ENCODE data around the gene PPP3CA.

Gene PPP3CA

DNA sequence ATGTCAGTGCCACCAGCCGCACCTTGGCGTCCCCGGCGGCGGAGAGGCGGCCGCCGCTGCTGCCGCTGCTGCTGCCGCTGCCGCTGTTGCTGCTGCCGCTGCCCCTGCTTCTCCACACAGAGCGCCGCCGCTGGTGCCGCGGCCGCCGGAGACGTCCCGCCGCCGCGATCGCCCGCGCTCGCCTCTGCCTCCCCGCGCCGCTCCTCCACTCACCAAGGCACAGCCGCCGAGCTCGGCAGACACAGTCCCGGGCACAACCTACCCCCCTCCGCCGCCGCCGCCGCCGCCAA lies at the start of gene PPP3CA:
TSS of gene PPP3CA (minus strand) at position 260 of the 290 bp plus-strand sequence.
- Histone ChIP-seq H3K27me3 (ENCODE audit: control insufficient read depth in 1 of 2, insufficient read depth in 2 of 2, low read length in 2 of 2) (no peaks in the 10 kb centered on the region), H3K4me1 (ENCODE audit: insufficient read depth, low read length) (peaks cover 24% of the 10 kb centered on the region), H3K36me3 (ENCODE audit: insufficient read depth, low read length) (no peaks in the 10 kb centered on the region), H3K9me3 (ENCODE audit: low read length) (no peaks in the 10 kb centered on the region), H3K4me3 (ENCODE audit: low read depth in 1 of 2, low read length in 2 of 2) (peak within 1 kb of the TSS; percentile 96 to 99), H3K27ac (ENCODE audit: low read depth, low read length) (peak within 1 kb of the TSS; percentile 99), H3K9ac (ENCODE audit: low read length) (peak within 1 kb of the TSS; percentile 90)

DNA sequence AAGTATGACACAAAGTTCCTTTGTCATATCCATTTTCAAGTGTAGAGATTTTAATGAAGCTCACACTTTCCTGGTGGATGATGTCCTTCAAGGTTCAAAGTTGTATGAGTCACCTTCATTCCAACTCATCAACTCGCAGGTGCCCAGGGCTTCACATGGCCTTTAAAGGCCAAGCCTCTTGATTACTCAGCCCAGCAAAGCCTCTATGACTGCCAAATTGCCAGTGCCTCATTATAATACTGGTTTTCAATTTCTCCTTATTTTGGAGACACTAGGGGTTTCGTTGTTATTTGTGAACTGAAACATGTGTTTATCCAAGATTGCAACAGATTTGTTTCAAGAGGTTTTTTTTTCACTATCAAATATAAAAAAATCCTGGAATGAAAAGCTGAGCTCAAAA lies 45.9 kb upstream of the PPP3CA start:
- H3K9me3 ChIP-seq (ENCODE audit: low read length) = no peaks in the 10 kb centered on the region
- no peak overlapping the region for H3K9ac ChIP-seq (ENCODE audit: low read length)
- H3K4me1 ChIP-seq (ENCODE audit: insufficient read depth, low read length) = no peaks in the 10 kb centered on the region
- no peaks in the 10 kb centered on the region for H3K27me3 ChIP-seq (ENCODE audit: control insufficient read depth in 1 of 2, insufficient read depth in 2 of 2, low read length in 2 of 2)
- H3K27ac ChIP-seq (ENCODE audit: low read depth, low read length) = no peak overlapping the region
- no peak overlapping the region for H3K4me3 ChIP-seq (ENCODE audit: low read depth in 1 of 2, low read length in 2 of 2)
- H3K36me3 ChIP-seq (ENCODE audit: insufficient read depth, low read length) = no peaks in the 10 kb centered on the region

DNA sequence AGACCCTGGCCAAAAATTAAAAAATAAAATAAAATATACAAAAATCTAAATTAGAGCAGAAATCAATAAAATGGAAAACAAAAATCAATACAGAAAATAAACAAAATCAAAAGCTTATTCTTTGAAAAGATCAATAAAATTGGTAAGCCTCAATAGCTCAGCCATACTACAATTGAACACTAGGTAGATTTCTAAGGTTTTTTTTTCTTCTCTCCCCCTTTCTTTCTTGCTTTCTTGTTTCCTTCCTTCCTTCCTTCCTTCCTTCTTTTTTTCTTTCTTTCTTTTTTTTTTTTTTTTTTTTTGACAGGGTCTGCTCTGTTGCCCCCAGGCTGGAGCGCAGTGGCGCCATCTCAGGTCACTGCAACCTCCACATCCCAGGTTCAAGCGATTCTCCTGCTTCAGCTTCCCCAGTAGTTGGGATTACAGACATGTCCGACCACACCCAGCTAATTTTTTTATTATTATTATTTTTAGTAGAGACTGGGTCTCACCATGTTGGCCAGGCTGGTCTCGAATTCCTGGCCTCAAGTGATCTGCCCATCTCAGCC lies 23.4 kb upstream of the PPP3CA start:
- Histone ChIP-seq H3K27me3 (ENCODE audit: control insufficient read depth in 1 of 2, insufficient read depth in 2 of 2, low read length in 2 of 2) (no peaks in the 10 kb centered on the region), H3K9me3 (ENCODE audit: low read length) (no peaks in the 10 kb centered on the region), H3K9ac (ENCODE audit: low read length) (no peak overlapping the region), H3K4me1 (ENCODE audit: insufficient read depth, low read length) (no peaks in the 10 kb centered on the region), H3K27ac (ENCODE audit: low read depth, low read length) (no peak overlapping the region), H3K36me3 (ENCODE audit: insufficient read depth, low read length) (no peaks in the 10 kb centered on the region), H3K4me3 (ENCODE audit: low read depth in 1 of 2, low read length in 2 of 2) (no peak overlapping the region)

DNA sequence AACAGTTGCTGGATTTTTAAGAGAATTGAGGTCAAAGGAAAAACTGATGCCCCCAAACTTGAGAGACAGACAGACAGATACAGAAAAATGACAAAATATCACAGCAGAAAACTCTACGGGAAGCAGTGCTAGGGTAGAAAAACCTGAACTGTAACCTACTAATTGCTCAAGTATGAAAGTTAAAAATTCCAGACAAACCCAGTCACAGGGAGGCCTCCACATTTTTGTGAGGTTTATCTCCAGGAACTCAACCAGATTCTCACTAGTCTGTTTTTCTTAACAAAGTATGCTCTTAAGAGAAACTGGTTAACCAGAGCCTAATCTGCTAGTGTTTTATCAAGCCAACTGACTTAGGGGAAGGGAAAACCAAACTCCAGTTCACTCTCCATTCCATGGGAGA lies 19.9 kb upstream of the PPP3CA start:
- no peak overlapping the region for H3K27ac ChIP-seq (ENCODE audit: low read depth, low read length)
- H3K4me3 ChIP-seq (ENCODE audit: low read depth in 1 of 2, low read length in 2 of 2) = no peak overlapping the region
- H3K4me1 ChIP-seq (ENCODE audit: insufficient read depth, low read length) = no peaks in the 10 kb centered on the region
- H3K9ac ChIP-seq (ENCODE audit: low read length) = no peak overlapping the region
- H3K27me3 ChIP-seq (ENCODE audit: control insufficient read depth in 1 of 2, insufficient read depth in 2 of 2, low read length in 2 of 2) = no peaks in the 10 kb centered on the region
- H3K9me3 ChIP-seq (ENCODE audit: low read length) = no peaks in the 10 kb centered on the region
- H3K36me3 ChIP-seq (ENCODE audit: insufficient read depth, low read length) = no peaks in the 10 kb centered on the region

DNA sequence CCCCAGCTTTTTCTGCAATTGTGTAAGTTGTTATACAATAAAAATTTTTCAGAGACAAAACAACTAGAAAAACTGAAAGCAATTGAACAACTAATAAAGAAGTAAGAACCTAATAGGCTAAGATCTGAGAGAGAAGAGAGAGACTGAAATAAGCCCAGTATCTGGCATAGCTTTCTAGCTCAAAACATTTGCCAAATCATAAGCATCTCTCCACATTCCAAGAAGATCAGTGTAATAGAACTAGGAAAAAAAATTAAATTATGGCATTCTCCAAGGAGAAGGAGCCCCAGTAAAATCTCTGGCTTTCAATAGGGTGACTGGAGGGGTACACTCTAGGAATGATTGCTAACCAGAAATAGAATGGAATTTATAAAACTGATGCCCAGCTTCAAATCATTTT lies 19.0 kb upstream of the PPP3CA start:
- Histone ChIP-seq H3K9ac (ENCODE audit: low read length) (no peak overlapping the region), H3K4me1 (ENCODE audit: insufficient read depth, low read length) (no peaks in the 10 kb centered on the region), H3K27ac (ENCODE audit: low read depth, low read length) (no peak overlapping the region), H3K9me3 (ENCODE audit: low read length) (no peaks in the 10 kb centered on the region), H3K27me3 (ENCODE audit: control insufficient read depth in 1 of 2, insufficient read depth in 2 of 2, low read length in 2 of 2) (no peaks in the 10 kb centered on the region), H3K36me3 (ENCODE audit: insufficient read depth, low read length) (no peaks in the 10 kb centered on the region), H3K4me3 (ENCODE audit: low read depth in 1 of 2, low read length in 2 of 2) (no peak overlapping the region)

DNA sequence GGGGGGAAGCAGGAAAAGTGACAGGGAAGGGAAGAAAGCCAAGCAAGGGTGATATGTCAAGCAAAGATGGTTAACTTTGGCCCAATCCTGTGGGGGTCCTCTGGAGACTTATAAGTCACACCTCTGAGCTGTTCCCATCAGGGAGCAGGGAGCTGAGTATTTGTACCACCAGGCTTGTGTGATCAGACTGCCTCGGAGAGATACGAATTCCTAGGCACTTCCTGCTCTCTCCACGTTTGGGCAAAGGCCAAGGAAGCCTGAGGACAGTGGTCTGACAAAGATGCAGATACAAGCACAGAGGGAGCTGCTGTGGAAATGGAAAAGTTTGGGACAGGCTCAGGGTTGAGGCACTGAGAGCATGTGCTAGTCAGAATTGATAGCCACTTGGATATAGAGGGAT lies 10.4 kb upstream of the PPP3CA start:
- H3K9me3 ChIP-seq (ENCODE audit: low read length) = no peaks in the 10 kb centered on the region
- H3K36me3 ChIP-seq (ENCODE audit: insufficient read depth, low read length) = no peaks in the 10 kb centered on the region
- H3K27ac ChIP-seq (ENCODE audit: low read depth, low read length) = no peak overlapping the region
- no peak overlapping the region for H3K9ac ChIP-seq (ENCODE audit: low read length)
- H3K27me3 ChIP-seq (ENCODE audit: control insufficient read depth in 1 of 2, insufficient read depth in 2 of 2, low read length in 2 of 2) = no peaks in the 10 kb centered on the region
- no peaks in the 10 kb centered on the region for H3K4me1 ChIP-seq (ENCODE audit: insufficient read depth, low read length)
- no peak overlapping the region for H3K4me3 ChIP-seq (ENCODE audit: low read depth in 1 of 2, low read length in 2 of 2)

DNA sequence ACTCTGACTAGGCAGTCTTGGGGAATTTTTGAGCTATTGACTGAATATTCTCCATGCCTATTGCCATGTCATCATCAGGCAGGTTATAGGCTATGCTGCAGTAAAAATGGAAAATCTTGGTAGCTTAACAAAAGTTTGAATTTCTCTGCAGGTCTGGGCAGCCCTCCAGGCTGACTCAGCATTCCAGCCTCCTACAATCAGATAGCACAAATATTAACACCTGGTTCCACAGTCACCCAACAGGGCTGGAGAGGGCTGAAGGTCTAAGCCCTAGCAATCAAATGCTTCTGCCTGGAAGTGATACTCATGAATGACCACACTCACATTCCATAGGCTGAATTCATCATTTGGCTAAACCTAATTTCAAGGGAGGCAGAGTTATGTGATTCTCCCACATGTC lies 9.6 kb upstream of the PPP3CA start:
- no peaks in the 10 kb centered on the region for H3K36me3 ChIP-seq (ENCODE audit: insufficient read depth, low read length)
- no peak overlapping the region for H3K9ac ChIP-seq (ENCODE audit: low read length)
- no peaks in the 10 kb centered on the region for H3K9me3 ChIP-seq (ENCODE audit: low read length)
- H3K27me3 ChIP-seq (ENCODE audit: control insufficient read depth in 1 of 2, insufficient read depth in 2 of 2, low read length in 2 of 2) = no peaks in the 10 kb centered on the region
- H3K4me1 ChIP-seq (ENCODE audit: insufficient read depth, low read length) = no peaks in the 10 kb centered on the region
- H3K27ac ChIP-seq (ENCODE audit: low read depth, low read length) = no peak overlapping the region
- H3K4me3 ChIP-seq (ENCODE audit: low read depth in 1 of 2, low read length in 2 of 2) = no peak overlapping the region

DNA sequence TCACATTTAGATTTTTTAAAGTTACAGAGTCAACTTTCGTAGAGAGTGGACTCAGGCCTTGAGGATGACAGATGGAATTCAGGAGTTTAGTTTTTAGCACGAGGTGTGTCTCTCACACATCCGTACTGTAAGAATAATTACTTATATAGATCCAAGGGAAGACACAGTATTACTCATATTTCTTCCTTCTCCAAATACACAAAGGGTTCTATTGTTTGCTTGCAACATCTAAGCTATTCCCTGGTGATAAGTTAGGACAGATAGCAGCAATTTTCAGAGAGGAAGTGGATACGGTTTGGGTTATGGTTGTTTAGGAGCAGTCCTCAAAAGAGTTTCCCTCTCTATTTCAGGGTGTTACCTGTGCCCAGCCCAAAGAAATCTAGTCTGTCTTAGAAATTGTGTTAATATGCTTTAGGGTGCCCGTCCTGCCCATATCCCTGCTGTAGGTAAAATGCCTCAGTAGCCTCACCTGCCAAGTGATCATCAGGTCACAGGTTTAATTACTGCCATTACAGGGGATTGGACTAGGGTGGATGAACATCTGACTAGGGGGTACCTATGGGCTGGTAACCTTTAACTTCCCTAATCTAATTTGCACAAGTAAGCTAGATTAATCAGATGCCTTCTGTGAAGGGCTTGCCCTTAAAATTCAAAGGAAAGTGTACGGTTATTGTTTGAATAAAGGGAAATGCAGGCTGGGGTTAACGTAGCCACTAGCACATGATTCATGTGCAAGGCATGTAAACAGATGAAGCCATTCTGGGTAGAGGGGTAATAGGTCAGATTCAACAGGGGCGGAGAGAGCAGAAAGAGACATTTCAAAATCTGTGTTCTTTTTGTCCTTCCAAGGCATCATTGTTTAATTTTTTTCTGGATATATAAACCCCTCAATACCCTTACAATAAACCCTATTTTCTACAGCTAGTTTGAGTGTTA lies 8.7 kb upstream of the PPP3CA start:
- Histone ChIP-seq H3K4me3 (ENCODE audit: low read depth in 1 of 2, low read length in 2 of 2) (no peak overlapping the region), H3K27me3 (ENCODE audit: control insufficient read depth in 1 of 2, insufficient read depth in 2 of 2, low read length in 2 of 2) (no peaks in the 10 kb centered on the region), H3K4me1 (ENCODE audit: insufficient read depth, low read length) (no peaks in the 10 kb centered on the region), H3K27ac (ENCODE audit: low read depth, low read length) (no peak overlapping the region), H3K36me3 (ENCODE audit: insufficient read depth, low read length) (no peaks in the 10 kb centered on the region), H3K9ac (ENCODE audit: low read length) (no peak overlapping the region), H3K9me3 (ENCODE audit: low read length) (no peaks in the 10 kb centered on the region)

DNA sequence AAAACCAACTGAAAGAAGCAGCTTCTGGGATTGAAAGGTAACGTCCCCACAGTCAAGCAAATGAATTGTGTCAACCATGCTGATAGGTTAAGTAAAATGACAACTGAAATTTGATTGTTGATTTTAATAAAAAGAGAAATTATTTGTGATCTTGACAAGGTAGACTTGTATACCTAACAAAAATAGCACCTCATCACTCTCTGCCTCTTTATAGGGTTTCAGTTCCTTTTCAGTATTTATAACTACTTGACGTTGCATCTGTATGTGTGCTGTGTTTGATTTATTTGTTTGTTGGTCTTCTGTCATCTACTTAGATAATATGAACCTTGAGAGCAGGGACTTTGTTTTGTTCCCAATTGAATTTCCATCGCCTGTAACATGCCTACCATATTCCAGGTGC lies 7.9 kb upstream of the PPP3CA start:
- no peak overlapping the region for H3K4me3 ChIP-seq (ENCODE audit: low read depth in 1 of 2, low read length in 2 of 2)
- H3K36me3 ChIP-seq (ENCODE audit: insufficient read depth, low read length) = no peaks in the 10 kb centered on the region
- H3K4me1 ChIP-seq (ENCODE audit: insufficient read depth, low read length) = no peaks in the 10 kb centered on the region
- H3K9ac ChIP-seq (ENCODE audit: low read length) = no peak overlapping the region
- no peaks in the 10 kb centered on the region for H3K27me3 ChIP-seq (ENCODE audit: control insufficient read depth in 1 of 2, insufficient read depth in 2 of 2, low read length in 2 of 2)
- H3K27ac ChIP-seq (ENCODE audit: low read depth, low read length) = no peak overlapping the region
- H3K9me3 ChIP-seq (ENCODE audit: low read length) = no peaks in the 10 kb centered on the region

DNA sequence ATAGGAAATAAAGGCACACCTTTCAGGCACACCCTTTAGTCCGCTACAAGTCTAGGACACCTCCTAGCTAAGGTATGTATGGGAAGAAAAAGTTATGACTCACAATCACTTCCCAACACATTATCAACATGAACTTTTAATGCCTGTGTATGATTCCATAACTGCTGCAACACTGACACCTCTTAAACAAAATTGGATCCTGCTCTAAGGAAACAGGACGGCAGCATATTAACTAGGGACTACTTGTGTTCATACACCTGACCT lies 2.4 kb upstream of the PPP3CA start:
- Histone ChIP-seq H3K27me3 (ENCODE audit: control insufficient read depth in 1 of 2, insufficient read depth in 2 of 2, low read length in 2 of 2) (no peaks in the 10 kb centered on the region), H3K9ac (ENCODE audit: low read length) (no peak overlapping the region), H3K27ac (ENCODE audit: low read depth, low read length) (no peak overlapping the region), H3K4me3 (ENCODE audit: low read depth in 1 of 2, low read length in 2 of 2) (no peak overlapping the region), H3K36me3 (ENCODE audit: insufficient read depth, low read length) (no peaks in the 10 kb centered on the region), H3K4me1 (ENCODE audit: insufficient read depth, low read length) (peaks cover 18% of the 10 kb centered on the region), H3K9me3 (ENCODE audit: low read length) (no peaks in the 10 kb centered on the region)

DNA sequence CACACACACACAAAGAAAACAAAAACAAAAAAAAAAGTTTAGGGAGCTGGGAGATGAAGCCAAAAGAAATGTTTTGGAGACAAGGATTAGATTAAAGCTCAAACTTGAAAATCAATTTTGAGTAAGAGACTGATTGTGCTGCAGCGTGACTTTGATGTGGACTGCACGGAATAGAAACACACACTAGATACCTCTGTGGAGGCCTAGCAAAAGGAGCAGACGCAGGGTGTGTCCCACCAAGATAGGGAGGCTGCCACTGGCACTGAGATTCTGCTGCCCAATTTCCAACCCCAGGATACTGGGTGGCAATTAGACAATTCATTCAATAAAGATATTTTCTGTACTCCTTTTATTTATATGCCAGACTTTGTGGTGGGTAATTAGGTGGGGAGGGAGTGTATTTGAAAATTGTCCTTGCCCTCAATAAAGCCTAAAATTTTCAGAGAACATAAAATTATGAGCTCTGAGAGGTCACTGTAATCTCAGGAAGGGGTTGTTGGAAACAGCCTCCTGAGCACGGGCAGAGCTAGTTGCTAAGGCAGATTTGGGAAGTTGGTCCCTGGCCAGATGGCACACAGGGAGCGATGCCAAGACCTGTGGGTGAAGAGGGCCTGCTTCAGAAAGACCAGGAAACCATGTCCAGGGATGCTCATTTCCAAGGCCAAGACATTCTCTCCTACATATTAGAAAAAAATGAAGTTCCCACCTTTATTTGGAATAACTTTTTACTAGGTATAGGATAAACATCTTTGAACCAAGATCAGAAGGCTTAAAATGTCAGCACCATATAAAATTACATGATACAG lies 1.9 kb upstream of the PPP3CA start:
- H3K4me3 ChIP-seq (ENCODE audit: low read depth in 1 of 2, low read length in 2 of 2) = no peak overlapping the region
- H3K9ac ChIP-seq (ENCODE audit: low read length) = peak overlapping the region; percentile 90
- H3K27me3 ChIP-seq (ENCODE audit: control insufficient read depth in 1 of 2, insufficient read depth in 2 of 2, low read length in 2 of 2) = no peaks in the 10 kb centered on the region
- H3K4me1 ChIP-seq (ENCODE audit: insufficient read depth, low read length) = peaks cover 18% of the 10 kb centered on the region
- H3K9me3 ChIP-seq (ENCODE audit: low read length) = no peaks in the 10 kb centered on the region
- no peaks in the 10 kb centered on the region for H3K36me3 ChIP-seq (ENCODE audit: insufficient read depth, low read length)
- no peak overlapping the region for H3K27ac ChIP-seq (ENCODE audit: low read depth, low read length)

Data from muscle layer of colon (tissue), 2 donors.